HG03439 (cell line): ENCODE data around the gene EFCC1.

ENCODE experiments used
- ATAC-seq: cut with Tn5 transposase; IDR thresholded peaks from one replicate; pipeline ENCODE4 v1.9.1; 2021; ENCODE audit warnings: mild to moderate bottlenecking, moderate library complexity; ENCODE audit not compliant: unreplicated experiment

EFCC1 gene

DNA sequence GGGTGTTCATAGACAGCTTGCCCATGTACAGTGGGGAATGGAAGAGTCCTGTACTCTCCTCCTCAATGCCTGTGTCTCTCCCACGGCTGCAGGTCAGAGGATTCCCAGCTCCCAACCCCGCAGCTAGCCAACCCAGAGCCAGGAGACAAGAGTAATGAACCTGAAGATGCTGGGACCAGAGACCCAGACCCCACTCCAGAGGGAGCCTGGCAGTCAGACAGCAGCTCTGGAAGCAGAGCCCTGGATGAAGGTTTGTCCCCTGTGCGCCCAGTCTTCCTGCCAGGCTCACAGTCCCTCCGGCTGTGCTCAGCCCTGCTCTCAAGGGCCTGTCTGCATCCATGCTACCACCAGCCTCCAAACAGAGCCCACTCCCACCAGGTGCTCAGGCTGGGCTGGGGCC lies 29.5 kb downstream of the EFCC1 start:
- ATAC-seq, result no peak

DNA sequence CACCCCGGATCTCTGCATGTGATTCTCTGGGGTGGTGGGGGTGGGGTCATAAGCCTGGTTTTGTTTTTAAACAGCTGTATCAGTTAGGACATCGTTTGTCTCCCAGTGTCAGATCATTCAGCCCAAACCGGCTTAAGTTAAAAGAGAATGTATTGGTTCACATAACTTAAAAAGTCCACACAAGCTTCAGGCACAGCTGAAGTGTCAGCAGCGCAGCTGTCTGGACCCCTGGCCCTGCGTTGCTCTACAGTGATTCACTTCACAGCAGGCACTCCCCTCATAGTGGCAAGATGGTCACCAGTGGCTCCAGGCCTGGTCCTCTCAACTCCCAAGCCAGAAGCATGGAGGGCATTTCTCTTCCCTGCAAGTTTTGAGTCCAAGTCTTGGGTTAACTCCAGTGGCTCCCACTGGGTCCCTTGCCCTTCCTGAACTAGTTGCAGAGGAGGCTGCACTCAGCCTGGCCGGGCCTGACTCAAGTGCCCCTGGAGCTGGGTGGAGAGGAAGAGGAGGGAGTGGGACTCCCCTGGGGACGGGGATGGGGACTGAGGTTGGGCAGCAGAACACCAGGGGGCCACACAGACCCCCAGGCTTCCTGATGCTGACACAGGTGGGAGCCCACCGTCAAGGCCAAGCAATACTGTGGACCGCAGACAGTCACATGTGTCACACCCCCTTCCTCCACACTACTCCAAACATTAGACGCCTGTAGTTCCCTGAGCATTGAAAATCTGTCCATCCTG lies 30.5 kb downstream of the EFCC1 start:
- ATAC-seq, result no peak

DNA sequence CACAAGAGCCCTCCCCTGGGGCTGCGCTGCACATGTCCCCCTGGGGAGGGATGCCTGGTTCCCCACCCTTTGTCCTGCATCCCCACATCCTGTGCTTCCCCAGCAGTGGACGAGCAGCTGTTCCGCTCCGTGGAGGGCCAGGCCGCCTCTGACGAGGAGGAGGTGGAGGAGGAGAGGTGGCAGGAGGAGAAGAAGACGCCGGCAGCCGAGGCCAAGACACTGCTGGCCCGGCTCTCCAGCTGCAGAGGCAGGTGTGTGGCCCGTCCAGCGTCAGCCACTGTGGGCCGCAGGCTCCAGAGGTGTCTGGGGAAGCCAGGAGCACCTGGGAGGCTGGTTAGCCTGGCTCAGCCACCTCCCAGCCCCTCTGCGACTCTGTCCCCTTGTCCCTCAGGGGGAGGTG lies 31.6 kb downstream of the EFCC1 start:
- no peak for ATAC-seq

DNA sequence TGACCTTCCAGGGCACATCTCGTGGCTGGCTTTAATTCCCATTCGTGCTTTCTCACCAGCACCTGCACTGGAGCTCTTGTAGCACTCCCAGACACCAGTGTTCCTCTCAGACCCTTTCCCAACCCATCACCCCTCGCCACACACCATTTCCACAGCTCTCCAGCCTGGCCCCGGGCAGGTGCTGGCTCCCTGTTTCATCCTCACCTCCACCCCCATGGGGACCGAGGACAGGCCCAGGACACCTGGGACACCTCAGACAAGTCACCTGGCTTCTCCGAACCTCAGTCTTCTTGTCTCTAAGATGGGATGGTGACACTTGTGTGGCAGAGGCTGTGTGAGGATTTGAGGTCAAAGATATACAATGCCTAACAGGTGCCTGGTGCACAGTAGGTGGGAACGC lies 32.0 kb downstream of the EFCC1 start:
- no peak for ATAC-seq

GRCh38 chr3:129033633-129034321 lies 32.7 kb downstream of the EFCC1 start:
- ATAC-seq, result no peak

DNA sequence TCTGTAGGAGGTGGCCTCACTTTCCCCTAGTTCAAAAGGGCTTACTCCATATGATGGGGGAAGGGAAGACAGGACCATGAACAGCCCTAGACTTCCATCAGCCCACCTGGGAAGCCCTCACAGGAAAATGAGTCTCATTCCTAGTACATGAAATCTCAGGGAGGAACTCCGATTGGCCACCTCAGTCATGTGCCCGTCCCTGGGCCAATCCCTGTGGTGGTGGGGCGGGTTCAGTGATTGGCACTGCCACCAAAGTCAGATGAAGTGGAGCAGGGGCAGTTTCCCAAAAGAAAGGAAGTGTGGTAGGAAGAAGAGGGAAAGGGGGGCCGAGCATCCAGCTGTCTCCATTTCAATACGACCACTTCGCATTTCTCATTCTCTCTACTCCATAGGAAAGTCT lies 33.5 kb downstream of the EFCC1 start:
- no peak for ATAC-seq

DNA sequence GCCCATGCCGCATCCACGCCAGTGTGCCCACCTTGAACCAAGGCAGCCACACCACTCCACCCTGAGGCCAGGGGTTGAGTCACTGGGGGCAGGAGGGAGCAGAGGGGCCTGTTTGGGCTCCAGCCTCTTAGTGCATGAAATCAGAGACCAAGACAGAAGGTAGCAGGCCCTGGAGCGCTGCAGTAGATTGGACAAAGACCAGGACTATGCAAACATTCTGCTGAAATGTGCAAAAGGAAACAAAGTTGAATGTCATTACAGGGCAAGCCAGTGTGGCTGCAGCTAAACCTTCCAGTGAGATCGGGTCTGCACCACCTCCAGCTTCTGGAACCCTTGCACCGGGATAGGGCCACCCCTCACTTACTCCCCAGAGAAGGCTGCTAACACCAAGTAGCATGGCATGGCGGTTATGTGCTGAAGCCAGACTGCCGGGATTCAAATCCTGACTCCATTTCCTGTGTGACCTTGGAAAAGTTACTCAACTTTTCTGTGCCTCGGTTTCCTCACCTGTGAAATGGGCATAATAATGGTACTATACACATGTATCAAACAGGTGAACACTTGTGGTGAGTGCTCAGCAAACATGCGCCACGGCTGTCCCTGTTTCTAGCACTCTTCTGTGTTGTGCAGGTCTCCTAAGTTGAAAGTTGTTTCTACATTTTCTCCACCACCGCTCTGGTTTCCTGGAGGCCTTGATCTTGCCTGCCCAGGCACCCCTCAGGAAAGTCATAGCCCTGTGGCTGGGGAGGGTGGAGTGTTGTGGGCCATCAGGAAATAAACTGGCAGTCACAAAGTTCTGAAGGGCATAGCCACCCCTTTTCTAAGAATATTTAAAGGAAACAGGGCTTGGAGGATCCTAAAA lies 34.5 kb downstream of the EFCC1 start:
- no peak for ATAC-seq

GRCh38 chr3:129036222-129037092 lies 35.4 kb downstream of the EFCC1 start:
- ATAC-seq, result no peak

GRCh38 chr3:129037093-129037419 lies 36.0 kb downstream of the EFCC1 start:
- ATAC-seq, result no peak

- ATAC-seq, result no peak
These were observed 37.2 kb downstream of the EFCC1 start for GRCh38 chr3:129038121-129038855.

GRCh38 chr3:129039271-129040038 lies 38.4 kb downstream of the EFCC1 start:
- no peak for ATAC-seq

- ATAC-seq, result no peak
These were observed 38.9 kb downstream of the EFCC1 start for GRCh38 chr3:129040039-129040336.

DNA sequence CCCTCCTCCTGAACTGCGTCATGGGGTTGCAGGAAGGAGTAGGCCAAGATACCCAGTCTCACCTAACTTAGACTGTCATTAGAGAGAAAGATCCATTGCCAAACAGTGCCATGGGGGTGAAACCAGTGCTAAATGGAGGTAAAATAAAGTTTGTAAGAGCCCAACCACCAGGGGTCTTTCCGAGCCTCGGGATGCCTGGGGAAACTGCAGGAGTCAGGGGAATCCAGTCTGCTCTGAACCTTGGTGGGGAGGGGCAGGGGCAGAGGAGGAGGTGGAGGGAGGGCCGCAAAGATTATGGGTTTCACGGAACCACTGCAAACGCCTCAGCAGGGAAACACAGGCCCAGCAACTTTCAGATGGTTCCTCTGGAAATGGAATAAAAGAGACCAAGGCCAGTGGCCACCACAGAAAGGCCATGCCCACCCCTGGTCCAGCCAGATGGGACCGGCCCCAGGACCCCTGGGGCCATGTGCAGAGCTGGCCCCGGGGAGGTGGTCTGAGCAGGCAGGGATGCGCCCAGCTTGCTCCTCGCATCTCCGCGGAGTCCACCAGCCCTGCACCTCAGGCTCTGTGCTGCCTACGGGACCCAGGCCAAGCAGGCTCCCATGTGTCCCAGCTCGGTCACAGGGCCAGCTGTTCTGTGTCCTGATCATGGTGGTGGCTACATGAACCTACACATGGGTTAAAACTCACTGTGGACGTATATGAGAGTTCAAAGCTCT lies 39.6 kb downstream of the EFCC1 start:
- ATAC-seq, result no peak

DNA sequence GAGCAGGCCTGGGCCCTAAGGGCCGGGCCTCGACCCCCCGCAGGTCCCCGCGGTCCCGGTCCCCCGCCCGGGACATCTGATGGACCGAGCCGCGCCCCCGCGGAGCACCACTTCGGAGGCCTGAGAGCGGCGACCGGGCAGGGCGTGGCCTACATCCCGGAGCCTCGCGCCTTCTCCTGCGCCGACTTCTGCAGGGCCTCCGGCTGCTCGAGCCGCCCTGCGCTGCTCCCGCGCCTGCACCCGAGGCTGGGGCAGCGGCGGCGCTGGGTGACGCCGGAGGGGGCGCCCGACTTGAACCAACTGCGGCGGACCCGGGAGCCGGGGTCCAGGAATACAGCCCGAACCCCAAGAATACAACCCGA lies 44.6 kb downstream of the EFCC1 start:
- ATAC-seq, result no peak

GRCh38 chr3:129046037-129046731 lies 45.1 kb downstream of the EFCC1 start:
- no peak for ATAC-seq

DNA sequence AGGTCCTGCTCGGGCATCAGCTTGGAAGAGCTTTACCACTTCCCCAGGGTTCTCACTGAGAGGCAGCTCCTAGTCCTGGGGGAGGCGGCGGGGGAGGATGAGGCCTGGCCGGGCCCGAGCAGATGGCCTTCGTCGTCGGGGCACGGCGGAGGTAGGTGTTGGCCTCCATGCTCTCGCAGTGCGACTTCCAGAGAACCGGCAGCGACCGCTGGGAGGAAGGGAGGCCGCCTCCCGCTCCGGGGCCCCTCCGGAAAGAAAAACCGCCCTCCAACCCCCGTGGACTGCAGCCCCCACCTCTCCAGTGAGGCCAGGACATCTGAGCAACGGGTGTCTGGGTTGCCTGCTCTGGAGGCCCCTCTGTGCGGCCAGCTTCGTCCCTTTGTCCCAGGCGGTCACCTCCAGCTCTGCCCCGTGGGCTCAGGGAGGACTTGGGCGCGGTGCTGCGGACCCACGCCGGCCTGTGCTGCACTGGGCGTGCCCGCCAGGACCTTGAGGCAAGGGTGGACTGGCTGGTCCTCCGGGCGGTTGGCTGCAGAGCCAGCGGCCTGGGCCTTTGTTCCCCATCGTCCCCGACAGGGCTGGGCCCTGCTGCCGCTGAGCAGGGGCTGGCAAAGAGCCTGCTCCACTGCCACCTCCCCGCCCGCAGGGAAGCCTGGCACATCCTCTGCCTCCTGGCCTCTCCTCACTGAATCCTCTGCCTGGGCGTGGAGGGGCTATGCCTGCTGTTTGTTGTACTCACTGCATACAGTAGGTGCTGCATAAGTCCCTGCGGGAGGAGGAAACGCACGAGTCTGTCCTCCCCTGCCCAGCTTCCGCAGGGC lies 45.8 kb downstream of the EFCC1 start:
- ATAC-seq, result no peak

- no peak for ATAC-seq
These were observed 46.4 kb downstream of the EFCC1 start for GRCh38 chr3:129047553-129047839.
